ENCODE measurements around the gene SETBP1. TPM values are rescaled to one million over a fixed set of nuclear protein-coding genes. Genes with fewer than 3 reads are reported as not detected.

Gene SETBP1
- total RNA-seq, 1 donor from 2014 or later, result 12.4 TPM

DNA sequence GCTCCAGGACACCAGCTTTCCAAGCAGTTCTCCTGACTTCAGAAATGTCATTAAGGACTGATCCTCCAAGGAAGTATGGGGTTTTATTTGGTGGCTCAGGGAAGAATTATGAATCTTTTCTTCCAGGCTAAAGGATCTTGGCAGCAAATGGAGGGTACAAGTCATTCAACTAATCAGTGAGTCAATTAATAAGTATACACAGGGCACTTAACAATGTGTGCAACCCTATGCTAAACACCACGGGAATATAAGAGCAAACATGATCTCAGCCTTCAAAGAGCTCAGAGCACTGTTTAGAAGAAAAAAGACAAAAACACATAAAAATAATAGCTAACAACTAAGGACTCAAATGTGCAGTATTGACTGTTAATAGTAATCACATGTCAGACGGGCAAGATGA lies 234.5 kb downstream of the SETBP1 start:
- Mint-ChIP-seq H3K27me3 (ENCODE audit: low read depth, unreplicated experiment) (no peaks in the 10 kb centered on the region), H3K4me3 (ENCODE audit: unreplicated experiment) (no peak overlapping the region), H3K4me1 (ENCODE audit: low read depth, unreplicated experiment) (peaks cover 11% of the 10 kb centered on the region), H3K9me3 (ENCODE audit: unreplicated experiment) (no peaks in the 10 kb centered on the region), H3K27ac (ENCODE audit: unreplicated experiment) (no peak overlapping the region), H3K36me3 (ENCODE audit: low read depth, unreplicated experiment) (no peaks in the 10 kb centered on the region)
- H3K9me3 ChIP-seq (ENCODE audit: insufficient read depth, low read depth, low read length), result no peaks in the 10 kb centered on the region
- H3K4me3 ChIP-seq (ENCODE audit: insufficient read depth, low read depth, low read length), result no peak overlapping the region
- no peaks in the 10 kb centered on the region for H3K36me3 ChIP-seq (ENCODE audit: insufficient read depth, low read length)
- H3K4me1 ChIP-seq (ENCODE audit: insufficient read depth, low read length), result no peaks in the 10 kb centered on the region
- no peak for FAIRE-seq
- H2AFZ ChIP-seq (ENCODE audit: low read depth, low read length), result no peak overlapping the region
- DNase-seq (ENCODE audit: low read depth), result no peak
- H3K27me3 ChIP-seq (ENCODE audit: insufficient read depth, low read length), result no peaks in the 10 kb centered on the region
- H4K20me1 ChIP-seq (ENCODE audit: insufficient read depth, low read length), result no peaks in the 10 kb centered on the region
- no peak overlapping the region for H3K9ac ChIP-seq (ENCODE audit: low read length)
- no peak overlapping the region for H3K4me2 ChIP-seq (ENCODE audit: low read length)
- H3K27ac ChIP-seq (ENCODE audit: low read depth, low read length), result no peak overlapping the region
- no peaks in the 10 kb centered on the region for H3K79me2 ChIP-seq (ENCODE audit: insufficient read depth, low read length)
- TF ChIP-seq EZH2 (IDR thresholded peaks at IDR 0.05; ENCODE audit: insufficient read depth, low read length) (no peak), CTCF (IDR thresholded peaks at IDR 0.05; ENCODE audit: insufficient read depth, low read depth, low read length) (no peak)

- FAIRE-seq, result no peak
- H3K4me3 Mint-ChIP-seq (ENCODE audit: unreplicated experiment), result no peak overlapping the region
- H3K27me3 ChIP-seq (ENCODE audit: insufficient read depth, low read length), result no peaks in the 10 kb centered on the region
- no peaks in the 10 kb centered on the region for H3K36me3 ChIP-seq (ENCODE audit: insufficient read depth, low read length)
- H3K36me3 Mint-ChIP-seq (ENCODE audit: low read depth, unreplicated experiment), result no peaks in the 10 kb centered on the region
- no peak for TF ChIP-seq CTCF (IDR thresholded peaks at IDR 0.05; ENCODE audit: insufficient read depth, low read depth, low read length)
- no peak for TF ChIP-seq EZH2 (IDR thresholded peaks at IDR 0.05; ENCODE audit: insufficient read depth, low read length)
- no peaks in the 10 kb centered on the region for H4K20me1 ChIP-seq (ENCODE audit: insufficient read depth, low read length)
- no peaks in the 10 kb centered on the region for H3K9me3 Mint-ChIP-seq (ENCODE audit: unreplicated experiment)
- H3K27ac Mint-ChIP-seq (ENCODE audit: unreplicated experiment), result no peak overlapping the region
- H3K27ac ChIP-seq (ENCODE audit: low read depth, low read length), result no peak overlapping the region
- H3K9ac ChIP-seq (ENCODE audit: low read length), result no peak overlapping the region
- H3K4me3 ChIP-seq (ENCODE audit: insufficient read depth, low read depth, low read length), result no peak overlapping the region
- H3K27me3 Mint-ChIP-seq (ENCODE audit: low read depth, unreplicated experiment), result no peaks in the 10 kb centered on the region
- no peak for DNase-seq (ENCODE audit: low read depth)
- no peaks in the 10 kb centered on the region for H3K79me2 ChIP-seq (ENCODE audit: insufficient read depth, low read length)
- no peaks in the 10 kb centered on the region for H3K9me3 ChIP-seq (ENCODE audit: insufficient read depth, low read depth, low read length)
- no peak overlapping the region for H3K4me2 ChIP-seq (ENCODE audit: low read length)
- H3K4me1 Mint-ChIP-seq (ENCODE audit: low read depth, unreplicated experiment), result peaks cover 15% of the 10 kb centered on the region
- H3K4me1 ChIP-seq (ENCODE audit: insufficient read depth, low read length), result no peaks in the 10 kb centered on the region
- no peak overlapping the region for H2AFZ ChIP-seq (ENCODE audit: low read depth, low read length)
Observed at GRCh38 chr18:44915661-44916060, 235.0 kb downstream of the SETBP1 start.

DNA sequence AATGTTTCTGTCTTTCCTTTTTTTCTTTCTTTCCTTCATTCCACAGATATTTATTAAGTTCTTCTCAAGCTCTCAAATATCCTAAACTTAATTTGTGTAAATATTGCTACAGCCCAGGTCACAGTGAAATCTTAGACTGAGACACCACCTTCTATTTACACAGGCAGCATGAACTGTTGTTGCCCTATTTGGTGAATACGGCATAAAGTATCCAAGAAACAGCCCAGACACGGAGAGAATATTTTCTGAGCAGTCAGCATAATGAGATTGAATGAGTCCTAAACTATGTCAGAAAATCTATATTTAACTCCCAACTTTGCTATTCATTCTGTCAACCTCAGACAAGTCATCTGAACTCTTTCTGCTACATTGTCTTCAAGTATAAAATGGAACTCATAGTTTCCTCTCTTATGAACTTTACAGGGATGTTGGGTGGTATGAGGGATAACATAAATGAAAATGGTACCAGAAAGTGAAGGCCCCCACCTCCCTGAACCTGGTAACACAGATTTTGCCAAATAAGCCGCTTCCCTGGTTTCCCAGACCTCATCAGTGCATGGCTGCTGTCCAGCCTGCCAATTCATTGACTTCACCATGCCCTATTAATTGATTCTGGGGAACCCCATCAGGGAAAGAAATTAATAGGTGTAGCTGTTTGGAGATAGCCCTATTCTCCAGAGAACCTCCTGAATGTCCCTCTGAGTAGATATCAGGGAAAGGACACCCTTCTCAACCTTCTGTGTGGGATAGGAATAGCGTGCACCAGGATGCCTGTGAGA lies 235.9 kb downstream of the SETBP1 start:
- Mint-ChIP-seq H3K9me3 (ENCODE audit: unreplicated experiment) (no peaks in the 10 kb centered on the region), H3K4me3 (ENCODE audit: unreplicated experiment) (no peak overlapping the region), H3K27ac (ENCODE audit: unreplicated experiment) (no peak overlapping the region), H3K4me1 (ENCODE audit: low read depth, unreplicated experiment) (peaks cover 16% of the 10 kb centered on the region), H3K27me3 (ENCODE audit: low read depth, unreplicated experiment) (no peaks in the 10 kb centered on the region), H3K36me3 (ENCODE audit: low read depth, unreplicated experiment) (no peaks in the 10 kb centered on the region)
- H3K4me3 ChIP-seq (ENCODE audit: insufficient read depth, low read depth, low read length), result no peak overlapping the region
- DNase-seq (ENCODE audit: low read depth) (no peak), FAIRE-seq (peak; percentile 23)
- no peak overlapping the region for H2AFZ ChIP-seq (ENCODE audit: low read depth, low read length)
- H3K9me3 ChIP-seq (ENCODE audit: insufficient read depth, low read depth, low read length), result no peaks in the 10 kb centered on the region
- H3K4me2 ChIP-seq (ENCODE audit: low read length), result peak overlapping the region; percentile 7
- no peaks in the 10 kb centered on the region for H4K20me1 ChIP-seq (ENCODE audit: insufficient read depth, low read length)
- no peak overlapping the region for H3K9ac ChIP-seq (ENCODE audit: low read length)
- H3K27me3 ChIP-seq (ENCODE audit: insufficient read depth, low read length), result no peaks in the 10 kb centered on the region
- no peaks in the 10 kb centered on the region for H3K79me2 ChIP-seq (ENCODE audit: insufficient read depth, low read length)
- H3K36me3 ChIP-seq (ENCODE audit: insufficient read depth, low read length), result no peaks in the 10 kb centered on the region
- H3K4me1 ChIP-seq (ENCODE audit: insufficient read depth, low read length), result no peaks in the 10 kb centered on the region
- no peak for TF ChIP-seq CTCF (IDR thresholded peaks at IDR 0.05; ENCODE audit: insufficient read depth, low read depth, low read length)
- TF ChIP-seq EZH2 (IDR thresholded peaks at IDR 0.05; ENCODE audit: insufficient read depth, low read length), result no peak
- no peak overlapping the region for H3K27ac ChIP-seq (ENCODE audit: low read depth, low read length)

Measured in astrocyte (in vitro differentiated cells and primary cell).